IMR-90 (cell line): Measurements from ENCODE around the gene SH3RF3. TPM values are rescaled to one million over a fixed set of nuclear protein-coding genes. Genes with fewer than 3 reads are reported as not detected.

Experiments
- ATAC-seq: fragments of 200-7000 bp; cut with Tn5 transposase; 2 replicates; pipeline ENCODE4 v1.9.1; 2020; ENCODE audit warnings: low read depth, mild to moderate bottlenecking, moderate library complexity
- BruUV-seq: library from RNA; stranded (reverse); fragments of 400-500 nt; replicated peaks from 2 replicates; lab custom pipeline; 2021; lab: Mats Ljungman, UMichigan
- CTCF ChIA-PET: fragments of 300-600 bp; formaldehyde crosslinking; extraction: SDS; loops from one replicate; lab custom pipeline; 2021; ENCODE audit warnings: antibody characterized with exemption; lab: Yijun Ruan, JAX
- POLR2A ChIA-PET: fragments of 300-600 bp; sonication (Branson Sonifier 250); formaldehyde crosslinking; loops from one replicate; lab custom pipeline; 2022; ENCODE audit warnings: antibody characterized with exemption; ENCODE audit not compliant: unreplicated experiment; lab: Charles Lee
- DNase-seq: peaks from one replicate; pipeline ENCODE4 v3.0.0; 2013
- H2AFZ ChIP-seq: replicated peaks from 2 replicates; pipeline ENCODE3; 2013; ENCODE audit warnings: low read length, mild to moderate bottlenecking; ENCODE audit not compliant: poor library complexity
- H2AK5ac ChIP-seq: 2 replicates; pipeline ENCODE4 v1.6.1; 2013; ENCODE audit warnings: low read depth, low read length, inconsistent platforms
- H2AK9ac ChIP-seq: replicated peaks from 2 replicates; pipeline ENCODE3; 2013; ENCODE audit warnings: mild to moderate bottlenecking, low read depth, low read length, moderate library complexity; ENCODE audit not compliant: poor library complexity
- H2BK120ac ChIP-seq: 2 replicates; pipeline ENCODE4 v1.6.1; 2013; ENCODE audit warnings: low read depth, low read length, inconsistent platforms
- H2BK15ac ChIP-seq: 3 replicates; pipeline ENCODE4 v1.6.1; 2013; ENCODE audit warnings: low read depth, low read length, inconsistent platforms
- H2BK20ac ChIP-seq: 2 replicates; pipeline ENCODE4 v1.6.1; 2013; ENCODE audit warnings: low read depth, mild to moderate bottlenecking, inconsistent platforms, low read length, moderate library complexity
- H2BK5ac ChIP-seq: 2 replicates; pipeline ENCODE4 v1.6.1; 2013; ENCODE audit warnings: mild to moderate bottlenecking, low read depth, low read length, inconsistent platforms; ENCODE audit not compliant: poor library complexity, severe bottlenecking
- H3K14ac ChIP-seq: replicated peaks from 2 replicates; pipeline ENCODE4 v1.6.1; 2013; ENCODE audit warnings: low read depth, low read length, inconsistent platforms
- H3K18ac ChIP-seq: 2 replicates; pipeline ENCODE4 v1.6.1; 2013; ENCODE audit warnings: low read depth, low read length, control low read depth
- H3K23ac ChIP-seq: 2 replicates; pipeline ENCODE4 v1.6.1; 2013; ENCODE audit warnings: low read depth, low read length, inconsistent platforms
- H3K27ac ChIP-seq: 2 replicates; pipeline ENCODE4 v1.5.1; 2013; ENCODE audit warnings: mild to moderate bottlenecking, control low read depth, low read length; ENCODE audit not compliant: insufficient read depth
- H3K27me3 ChIP-seq: 2 replicates; pipeline ENCODE4 v1.6.1; 2013; ENCODE audit warnings: low read length; ENCODE audit not compliant: control insufficient read depth, insufficient read depth
- H3K36me3 ChIP-seq: 2 replicates; pipeline ENCODE4 v1.6.1; 2013; ENCODE audit warnings: low read length, mixed read lengths; ENCODE audit not compliant: control insufficient read depth, insufficient read depth
- H3K4ac ChIP-seq: 2 replicates; pipeline ENCODE4 v1.6.1; 2013; ENCODE audit warnings: low read depth, low read length, inconsistent platforms
- H3K4me1 ChIP-seq: 2 replicates; pipeline ENCODE4 v1.6.1; 2013; ENCODE audit warnings: low read length, mixed read lengths; ENCODE audit not compliant: control insufficient read depth, insufficient read depth
- H3K4me2 ChIP-seq: 2 replicates; pipeline ENCODE4 v1.6.1; 2013; ENCODE audit warnings: low read depth, mild to moderate bottlenecking, control low read depth, low read length, moderate library complexity
- H3K4me3 ChIP-seq: 2 replicates; pipeline ENCODE4 v1.5.1; 2013; ENCODE audit warnings: low read depth, mild to moderate bottlenecking, control low read depth, low read length, moderate library complexity; ENCODE audit not compliant: insufficient read depth
- H3K56ac ChIP-seq: 2 replicates; pipeline ENCODE4 v1.6.1; 2013; ENCODE audit warnings: low read length, inconsistent platforms; ENCODE audit not compliant: insufficient read depth; ENCODE audit errors: extremely low read depth
- H3K79me1 ChIP-seq, 2 experiments: 2 replicates each; pipeline ENCODE4 v1.6.1; 2013; ENCODE audit warnings: low read length in 2 of 2, inconsistent platforms in 1 of 2, low read depth in 1 of 2
- H3K9ac ChIP-seq: 2 replicates; pipeline ENCODE4 v1.6.1; 2013; ENCODE audit warnings: low read depth, low read length, control low read depth
- H3K9me1 ChIP-seq: 2 replicates; pipeline ENCODE4 v1.6.1; 2013; ENCODE audit warnings: low read length, inconsistent platforms; ENCODE audit not compliant: insufficient read depth
- H3K9me3 ChIP-seq: 2 replicates; pipeline ENCODE4 v1.6.1; 2013; ENCODE audit warnings: low read length; ENCODE audit not compliant: control insufficient read depth, insufficient read depth
- H4K20me1 ChIP-seq: 2 replicates; pipeline ENCODE4 v1.6.1; 2013; ENCODE audit warnings: low read length, inconsistent platforms; ENCODE audit not compliant: insufficient read depth
- H4K5ac ChIP-seq: 2 replicates; pipeline ENCODE4 v1.6.1; 2013; ENCODE audit warnings: mild to moderate bottlenecking, low read depth, low read length, control low read depth
- H4K8ac ChIP-seq, 2 experiments: 2 replicates each; pipeline ENCODE4 v1.6.1; 2013; ENCODE audit warnings: low read depth in 2 of 2, low read length in 2 of 2, control low read depth in 1 of 2, inconsistent platforms in 1 of 2
- H4K91ac ChIP-seq: 2 replicates; pipeline ENCODE4 v1.6.1; 2013; ENCODE audit warnings: low read depth, low read length, inconsistent platforms; ENCODE audit not compliant: insufficient read depth
- FOS ChIP-seq: fragments of 150-350 bp; IDR thresholded peaks from 2 replicates; pipeline ENCODE4 v1.6.1; 2016; ENCODE audit warnings: low read depth, low read length
- MAFK ChIP-seq: IDR thresholded peaks from 2 replicates; pipeline ENCODE4 v1.6.1; 2012; ENCODE audit warnings: low read depth, low read length, improper control_type of control experiment
- NFE2L2 ChIP-seq: fragments of 150-350 bp; IDR thresholded peaks from 2 replicates; pipeline ENCODE4 v1.6.1; 2016; ENCODE audit warnings: low read depth, mild to moderate bottlenecking, low read length
- WGBS, 2 experiments: methylation state at CpG; one replicate each; pipeline versions ENCODE4 v1.1.5 to v1.1.7; 2013; ENCODE audit warnings: missing lambda C conversion rate in 2 of 2; ENCODE audit not compliant: insufficient read length in 1 of 2; ENCODE audit errors: extremely low coverage in 2 of 2; 5-methylcytosine and 5-hydroxymethylcytosine counted together
- dilution Hi-C: fragments of 300-500 bp; cut with HindIII; formaldehyde crosslinking; loops from one replicate; pipeline ENCODE4 v1.14.3; 2018; ENCODE audit warnings: low sequenced_read_pairs; ENCODE audit not compliant: unreplicated experiment
- in situ Hi-C: fragments of 300-500 bp; cut with MboI; formaldehyde crosslinking; loops from 3 replicates; pipeline ENCODE4 v1.14.3; 2019; ENCODE audit warnings: low sequenced_read_pairs, inconsistent platforms, mixed read lengths
- intact Hi-C: fragments of 100-400 bp; cut with micrococcal nuclease; formaldehyde crosslinking; loops from 2 replicates; pipeline ENCODE4 v1.10.0; 2022
- polyA plus RNA-seq, 3 experiments: library from polyadenylated mRNA; depleted of rRNA; stranded (reverse); fragments of >200 nt; gene quantifications; 2 replicates each; pipeline ENCODE4 v1.2.3, GENCODE V29; 2012; ENCODE audit warnings: low replicate concordance in 1 of 3
- total RNA-seq: library from RNA; depleted of rRNA; stranded (reverse); fragments of >200 nt; gene quantifications from 2 replicates; pipeline ENCODE4 v1.2.3, GENCODE V29; 2012

SH3RF3 gene
- total and polyA plus RNA-seq, 2 of the 4 experiments (the other 2 are of a cell fraction): 3.4 to 5.3 TPM

DNA sequence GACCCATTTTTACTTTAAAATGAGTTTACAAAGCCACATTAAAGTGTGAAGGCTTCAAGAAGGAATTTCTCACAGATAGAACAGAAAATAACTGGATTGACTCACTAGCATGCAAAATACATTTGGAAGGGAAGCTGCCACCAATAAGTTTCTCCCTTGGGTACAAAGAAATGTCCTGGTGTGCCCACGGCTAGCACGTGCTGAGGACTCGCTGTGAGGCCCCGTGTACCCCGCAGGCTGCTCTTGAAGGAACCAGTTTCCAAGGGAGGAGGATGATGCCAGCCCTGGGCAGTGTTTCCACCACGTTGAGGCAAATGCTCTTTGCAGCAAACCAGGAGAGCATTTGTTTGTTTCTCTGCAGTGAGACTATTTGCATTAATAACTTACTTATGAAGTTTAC is 207.3 kb downstream of the SH3RF3 start:
- H3K4me2 ChIP-seq: peak overlapping the region; percentile 95
- peak overlapping the region; percentile 100 for H2BK120ac ChIP-seq
- no TSS peak for BruUV-seq
- H2BK20ac ChIP-seq: peak overlapping the region; percentile 100
- peak overlapping the region; percentile 75 to 88 for H4K8ac ChIP-seq
- in situ Hi-C loops: loop anchor here (25.0 kb wide), 1 partner anchor 199 kb away; the partner anchor contains the start of gene SH3RF3
- peak overlapping the region; percentile 68 for H4K5ac ChIP-seq
- H3K4me3 ChIP-seq: no peak overlapping the region
- peaks cover 59 to 93% of the 10 kb centered on the region in 2 experiments for H3K79me1 ChIP-seq
- H3K56ac ChIP-seq: peak overlapping the region; percentile 93
- H2BK5ac ChIP-seq: peak overlapping the region; percentile 91
- WGBS, 2 experiments: 48% methylated on average over 5 of the region's 6 CpGs; no CpG with 5 or more reads in 1 of the 2 experiments
- peak overlapping the region; percentile 96 for H2BK15ac ChIP-seq
- no peaks in the 10 kb centered on the region for H3K27me3 ChIP-seq
- peak overlapping the region; percentile 100 for H4K91ac ChIP-seq
- no peaks in the 10 kb centered on the region for H3K9me3 ChIP-seq
- intact Hi-C loops: loop anchor here (2.0 to 5.0 kb wide), 2 partner anchors 51 to 175 kb away; no protein-coding TSS in a partner anchor
- H2AFZ ChIP-seq: no peak overlapping the region
- dilution Hi-C loops: no loop called here
- DNase-seq (no peak), ATAC-seq (no peak)
- peak overlapping the region; percentile 44 for H3K9ac ChIP-seq
- H3K4me1 ChIP-seq: peaks cover 42% of the 10 kb centered on the region
- H3K23ac ChIP-seq: peak overlapping the region; percentile 99
- peak overlapping the region; percentile 100 for H3K4ac ChIP-seq
- no peaks in the 10 kb centered on the region for H3K36me3 ChIP-seq
- no peak for TF ChIP-seq FOS
- no peak for TF ChIP-seq NFE2L2
- no peak for TF ChIP-seq MAFK
- peak overlapping the region; percentile 87 for H3K14ac ChIP-seq
- peak overlapping the region; percentile 83 for H3K27ac ChIP-seq
- peaks cover 54% of the 10 kb centered on the region for H3K9me1 ChIP-seq
- ChIA-PET CTCF (interaction anchor here (0.6 kb wide), 1 partner anchor 273 kb away, joined by 3 read pairs; no protein-coding TSS in a partner anchor), POLR2A (no interaction called here)
- H3K18ac ChIP-seq: peak overlapping the region; percentile 84
- H2AK5ac ChIP-seq: peak overlapping the region; percentile 95
- H2AK9ac ChIP-seq: peak overlapping the region; percentile 26
- peaks cover 3% of the 10 kb centered on the region; the same call in 1 of the 2 replicates for H4K20me1 ChIP-seq
